Cardiac muscle cell (in vitro differentiated cells and primary cell): ENCODE results near the gene TCF3. TPM values are rescaled to one million over a fixed set of nuclear protein-coding genes. Genes with fewer than 3 reads are reported as not detected.
A peak's percentile ranks its signal among the peaks of the same experiment; 100 is the strongest.

Experiments used
- DNase-seq, 2 donors: peaks; one replicate each; pipeline versions ENCODE4 v3.0.0 to v3.0.0-alpha.2; 2010 to 2017; ENCODE audit warnings: low read depth in 1 of 2, low spot score in 1 of 2
- H3K27ac ChIP-seq: fragments of 200-600 bp; sonication (generic); 2 replicates; pipeline ENCODE4 v1.5.1; 2016
- H3K27me3 ChIP-seq: fragments of 200-600 bp; sonication (generic); 2 replicates; pipeline ENCODE4 v1.6.0; 2016; ENCODE audit warnings: control low read depth
- H3K36me3 ChIP-seq: fragments of 200-600 bp; sonication (generic); 2 replicates; pipeline ENCODE4 v1.5.1; 2016; ENCODE audit warnings: control low read depth
- H3K4me1 ChIP-seq: fragments of 200-600 bp; sonication (generic); 2 replicates; pipeline ENCODE4 v1.8.1; 2017; ENCODE audit warnings: low read depth, mild to moderate bottlenecking, mixed run types
- H3K4me3 ChIP-seq: fragments of 200-600 bp; sonication (generic); 2 replicates; pipeline ENCODE4 v1.5.1; 2016; ENCODE audit warnings: mild to moderate bottlenecking
- H3K9me3 ChIP-seq: fragments of 200-600 bp; sonication (generic); 2 replicates; pipeline ENCODE4 v1.5.1; 2017; ENCODE audit warnings: low read depth, mild to moderate bottlenecking, control low read depth
- CTCF ChIP-seq: IDR thresholded peaks from 2 replicates; pipeline ENCODE4 v1.5.1; 2012; ENCODE audit warnings: low read depth, mild to moderate bottlenecking, low read length
- polyA plus RNA-seq: library from polyadenylated mRNA; unstranded; fragments of >200 nt; fragmentation: Nextera tagmentation; extraction: Ambion mirVana; gene quantifications from 2 replicates; pipeline ENCODE4 v1.2.1, GENCODE V29; 2016
- total RNA-seq: library from RNA; depleted of rRNA; stranded (reverse); fragments of >200 nt; gene quantifications from 2 replicates; pipeline ENCODE4 v1.2.3, GENCODE V29; 2016

TCF3 gene
- total and polyA plus RNA-seq, 2 experiments from 2014 or later = 110 to 281 TPM

GRCh38 chr19:1567116-1567847 lies 85.1 kb downstream of the TCF3 start:
- Histone ChIP-seq H3K36me3 (no peaks in the 10 kb centered on the region), H3K4me1 (peaks cover 4% of the 10 kb centered on the region), H3K9me3 (no peaks in the 10 kb centered on the region), H3K27ac (peak overlapping the region; percentile 98), H3K4me3 (peak overlapping the region; percentile 95), H3K27me3 (no peaks in the 10 kb centered on the region)
- peak in 1 of 2 donors; percentile 57 for DNase-seq
- TF ChIP-seq CTCF = no peak

- Histone ChIP-seq H3K4me1 (peaks cover 4% of the 10 kb centered on the region), H3K36me3 (no peaks in the 10 kb centered on the region), H3K9me3 (no peaks in the 10 kb centered on the region), H3K4me3 (peak overlapping the region; percentile 95), H3K27ac (peak overlapping the region; percentile 98), H3K27me3 (no peaks in the 10 kb centered on the region)
- DNase-seq = peak; percentile 86 to 90
- TF ChIP-seq CTCF = no peak
Measured at GRCh38 chr19:1566392-1567115, 85.9 kb downstream of the TCF3 start.

- no peak overlapping the region for H3K4me3 ChIP-seq
- H3K27ac ChIP-seq = no peak overlapping the region
- no peaks in the 10 kb centered on the region for H3K9me3 ChIP-seq
- no peak for TF ChIP-seq CTCF
- H3K27me3 ChIP-seq = no peaks in the 10 kb centered on the region
- DNase-seq = no peak
- peaks cover 4% of the 10 kb centered on the region for H3K4me1 ChIP-seq
- no peaks in the 10 kb centered on the region for H3K36me3 ChIP-seq
Measured at GRCh38 chr19:1563251-1563650, 89.2 kb downstream of the TCF3 start.

- no peak for DNase-seq
- Histone ChIP-seq H3K4me1 (peaks cover 4% of the 10 kb centered on the region), H3K36me3 (no peaks in the 10 kb centered on the region), H3K4me3 (no peak overlapping the region), H3K27me3 (no peaks in the 10 kb centered on the region), H3K9me3 (no peaks in the 10 kb centered on the region), H3K27ac (no peak overlapping the region)
- TF ChIP-seq CTCF = no peak
Measured at GRCh38 chr19:1561236-1561842, 91.1 kb downstream of the TCF3 start.

GRCh38 chr19:1560286-1560882 lies 92.0 kb downstream of the TCF3 start:
- H3K27me3 ChIP-seq = no peaks in the 10 kb centered on the region
- H3K4me1 ChIP-seq = no peaks in the 10 kb centered on the region
- no peak for DNase-seq
- no peaks in the 10 kb centered on the region for H3K9me3 ChIP-seq
- peaks cover 2% of the 10 kb centered on the region for H3K36me3 ChIP-seq
- TF ChIP-seq CTCF = no peak
- H3K27ac ChIP-seq = no peak overlapping the region
- H3K4me3 ChIP-seq = no peak overlapping the region
